Lung (tissue), 12 donors: Measurements from ENCODE around the gene FLVCR1. TPM values are rescaled to one million over a fixed set of nuclear protein-coding genes. Genes with fewer than 3 reads are reported as not detected.

Source experiments
- ATAC-seq: fragments of 200-7000 bp; cut with Tn5 transposase; one replicate; pipeline ENCODE4 v1.9.1; 2020; ENCODE audit warnings: moderate number of reproducible peaks; ENCODE audit not compliant: insufficient read depth, low FRiP score
- DNase-seq, 3 donors: peaks; one replicate each; pipeline ENCODE4 v3.0.0-alpha.2; 2013 to 2017
- H3K27ac ChIP-seq, 2 donors: one replicate each; pipeline ENCODE4 v1.5.1; 2013; ENCODE audit warnings: mild to moderate bottlenecking in 2 of 2, moderate library complexity in 2 of 2, control low read depth in 1 of 2, inconsistent platforms in 1 of 2, low read depth in 1 of 2, low read length in 1 of 2
- H3K27me3 ChIP-seq, 3 donors: one replicate each; pipeline ENCODE4 v1.5.1; 2013; ENCODE audit warnings: low read length in 2 of 3; ENCODE audit not compliant: control insufficient read depth in 3 of 3, insufficient read depth in 3 of 3
- H3K36me3 ChIP-seq, 4 donors: one replicate each; pipeline ENCODE4 v1.5.1; 2013; ENCODE audit warnings: low read length in 4 of 4, mild to moderate bottlenecking in 1 of 4, moderate library complexity in 1 of 4; ENCODE audit not compliant: control insufficient read depth in 4 of 4, insufficient read depth in 4 of 4
- H3K4me1 ChIP-seq, 5 donors: one replicate each; pipeline ENCODE4 v1.5.1; 2013; ENCODE audit warnings: low read length in 5 of 5, mild to moderate bottlenecking in 2 of 5, moderate library complexity in 1 of 5; ENCODE audit not compliant: control insufficient read depth in 5 of 5, insufficient read depth in 5 of 5
- H3K4me3 ChIP-seq: one replicate; pipeline ENCODE4 v1.5.1; 2013; ENCODE audit warnings: mild to moderate bottlenecking, control low read depth, moderate library complexity
- H3K9ac ChIP-seq, 2 donors: one replicate each; pipeline ENCODE4 v1.5.1; 2013; ENCODE audit warnings: low read length in 2 of 2, control low read depth in 1 of 2; ENCODE audit not compliant: insufficient read depth in 1 of 2
- H3K9me3 ChIP-seq, 4 donors: one replicate each; pipeline ENCODE4 v1.5.1; 2013; ENCODE audit warnings: low read length in 3 of 4, mild to moderate bottlenecking in 1 of 4, moderate library complexity in 1 of 4; ENCODE audit not compliant: control insufficient read depth in 4 of 4, insufficient read depth in 3 of 4
- WGBS, 2 donors: extraction: QIAGEN DNeasy Blood & Tissue Kit; methylation state at CpG; one replicate each; pipeline ENCODE4 v1.1.7; 2013; 5-methylcytosine and 5-hydroxymethylcytosine counted together
- polyA plus RNA-seq, 2 donors: library from polyadenylated mRNA; stranded (reverse); fragments of 200-250 nt; gene quantifications; one replicate each; pipeline ENCODE4 v1.2.1, GENCODE V29; 2013
- total RNA-seq, 2 donors: library from RNA; depleted of rRNA in 1 of 2; stranded (reverse); fragments of >200 nt in 1 of 2; gene quantifications; one replicate each; pipeline ENCODE4 v1.2.1, GENCODE V29; 2014 to 2021
- TF ChIP-seq, protein P1 (sequence below): IDR thresholded peaks from 2 replicates; pipeline ENCODE4 v1.5.1; 2012; ENCODE audit warnings: mild to moderate bottlenecking; ENCODE audit errors: control extremely low read depth, extremely low read depth
- donor health status: control.
- donor health status: control.
- donor health status: Bipolar disorder and iron deficiency.
- donor health status: healthy.
- donor health status: DM: yes; HTN: yes; CAD: no.

Gene FLVCR1
- total and polyA plus RNA-seq, 4 donors: 4.5 to 17.4 (median 6.6) TPM

DNA sequence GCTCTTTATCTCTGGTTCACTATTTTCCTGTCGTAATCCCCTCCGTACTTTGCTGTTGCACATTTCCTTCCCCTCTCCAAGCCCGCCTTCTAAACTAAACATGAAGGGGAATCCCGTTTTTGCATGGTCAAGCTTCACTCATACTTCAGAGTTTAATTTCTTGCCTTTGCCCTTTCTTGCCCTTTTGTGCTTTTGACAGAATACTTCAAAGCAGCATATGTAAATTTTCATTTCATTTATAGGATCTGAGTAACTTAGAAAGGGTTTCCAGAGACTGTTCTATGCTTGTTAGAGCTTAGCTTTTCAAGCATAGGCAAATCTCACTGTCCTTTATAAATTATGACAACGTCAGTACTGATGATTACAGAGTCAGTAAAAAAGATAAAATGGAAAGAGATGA, 38.3 kb upstream of the FLVCR1 start:
- H3K27ac ChIP-seq: no peak overlapping the region

DNA sequence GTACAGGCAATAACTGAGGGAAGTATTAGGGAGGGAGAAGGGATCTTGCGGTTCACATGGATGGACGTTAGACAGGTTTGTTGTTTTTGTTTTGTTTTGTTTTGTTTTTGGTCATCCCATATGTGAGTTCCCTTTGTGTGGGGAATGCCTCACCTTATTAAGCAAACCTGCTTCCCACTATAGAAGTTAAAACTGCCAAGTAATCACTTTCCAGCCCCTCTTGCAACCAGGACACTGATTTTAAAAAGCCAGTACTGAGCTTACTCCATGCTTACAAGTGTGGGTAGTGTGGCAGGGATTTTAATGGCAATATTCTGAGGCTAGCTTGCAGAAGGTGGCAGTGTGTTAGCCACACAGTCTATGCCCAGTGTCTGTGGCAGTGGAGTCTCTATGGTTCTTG, 37.1 kb upstream of the FLVCR1 start:
- H3K27ac ChIP-seq: no peak overlapping the region
- H3K36me3 ChIP-seq: no peaks in the 10 kb centered on the region
- H3K4me1 ChIP-seq: no peaks in the 10 kb centered on the region
- H3K27me3 ChIP-seq: no peaks in the 10 kb centered on the region
- ATAC-seq (no peak), DNase-seq (no peak)
- WGBS, 2 donors: 57 to 87% methylated on average over 2 of the region's 2 CpGs
- no peak overlapping the region for H3K9ac ChIP-seq
- TF ChIP-seq, protein P1, sequence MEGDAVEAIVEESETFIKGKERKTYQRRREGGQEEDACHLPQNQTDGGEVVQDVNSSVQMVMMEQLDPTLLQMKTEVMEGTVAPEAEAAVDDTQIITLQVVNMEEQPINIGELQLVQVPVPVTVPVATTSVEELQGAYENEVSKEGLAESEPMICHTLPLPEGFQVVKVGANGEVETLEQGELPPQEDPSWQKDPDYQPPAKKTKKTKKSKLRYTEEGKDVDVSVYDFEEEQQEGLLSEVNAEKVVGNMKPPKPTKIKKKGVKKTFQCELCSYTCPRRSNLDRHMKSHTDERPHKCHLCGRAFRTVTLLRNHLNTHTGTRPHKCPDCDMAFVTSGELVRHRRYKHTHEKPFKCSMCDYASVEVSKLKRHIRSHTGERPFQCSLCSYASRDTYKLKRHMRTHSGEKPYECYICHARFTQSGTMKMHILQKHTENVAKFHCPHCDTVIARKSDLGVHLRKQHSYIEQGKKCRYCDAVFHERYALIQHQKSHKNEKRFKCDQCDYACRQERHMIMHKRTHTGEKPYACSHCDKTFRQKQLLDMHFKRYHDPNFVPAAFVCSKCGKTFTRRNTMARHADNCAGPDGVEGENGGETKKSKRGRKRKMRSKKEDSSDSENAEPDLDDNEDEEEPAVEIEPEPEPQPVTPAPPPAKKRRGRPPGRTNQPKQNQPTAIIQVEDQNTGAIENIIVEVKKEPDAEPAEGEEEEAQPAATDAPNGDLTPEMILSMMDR: no peak
- H3K9me3 ChIP-seq: peaks cover 0 to 7% (median 3%) of the 10 kb centered on the region in 4 donors
- no peak overlapping the region for H3K4me3 ChIP-seq

More for the DNA sequence above, 38.3 kb upstream of the FLVCR1 start:
- no peaks in the 10 kb centered on the region for H3K9me3 ChIP-seq
- ATAC-seq (no peak), DNase-seq (peak in 1 of 3 donors; percentile 13)
- H3K4me3 ChIP-seq: no peak overlapping the region
- no peaks in the 10 kb centered on the region for H3K27me3 ChIP-seq
- H3K4me1 ChIP-seq: no peaks in the 10 kb centered on the region
- 7 to 8% methylated on average over 5 of the region's 5 CpGs for WGBS, 2 donors
- H3K36me3 ChIP-seq: no peaks in the 10 kb centered on the region
- no peak overlapping the region for H3K9ac ChIP-seq
- TF ChIP-seq, protein P1: no peak

DNA sequence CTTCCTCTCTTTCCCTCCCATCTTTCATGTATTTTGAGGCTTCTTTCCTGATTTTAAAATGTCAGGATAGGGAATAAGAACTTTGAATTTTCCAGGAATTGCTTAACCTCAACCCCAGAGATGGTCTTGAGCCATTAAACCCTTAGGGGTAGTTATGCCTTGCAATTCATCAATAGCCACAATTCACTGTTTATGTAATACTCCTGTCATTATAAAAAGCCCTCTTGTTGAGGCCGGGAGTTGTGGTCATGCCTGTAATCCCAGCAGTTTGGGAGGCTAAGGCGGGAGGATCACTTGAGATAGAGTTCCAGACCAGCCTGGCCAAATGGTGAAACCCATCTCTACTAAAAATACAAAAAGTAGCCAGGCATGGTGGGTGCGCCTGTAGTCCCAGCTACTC, 35.1 kb upstream of the FLVCR1 start:
- H3K27me3 ChIP-seq: no peaks in the 10 kb centered on the region
- H3K4me3 ChIP-seq: no peak overlapping the region
- H3K9ac ChIP-seq: no peak overlapping the region
- DNase-seq (no peak), ATAC-seq (no peak)
- no peak overlapping the region for H3K27ac ChIP-seq
- peaks cover 0 to 10% (median 4%) of the 10 kb centered on the region in 4 donors for H3K9me3 ChIP-seq
- TF ChIP-seq, protein P1: no peak
- H3K4me1 ChIP-seq: no peaks in the 10 kb centered on the region
- H3K36me3 ChIP-seq: no peaks in the 10 kb centered on the region
- 96 to 99% methylated on average over 3 of the region's 3 CpGs for WGBS, 2 donors

DNA sequence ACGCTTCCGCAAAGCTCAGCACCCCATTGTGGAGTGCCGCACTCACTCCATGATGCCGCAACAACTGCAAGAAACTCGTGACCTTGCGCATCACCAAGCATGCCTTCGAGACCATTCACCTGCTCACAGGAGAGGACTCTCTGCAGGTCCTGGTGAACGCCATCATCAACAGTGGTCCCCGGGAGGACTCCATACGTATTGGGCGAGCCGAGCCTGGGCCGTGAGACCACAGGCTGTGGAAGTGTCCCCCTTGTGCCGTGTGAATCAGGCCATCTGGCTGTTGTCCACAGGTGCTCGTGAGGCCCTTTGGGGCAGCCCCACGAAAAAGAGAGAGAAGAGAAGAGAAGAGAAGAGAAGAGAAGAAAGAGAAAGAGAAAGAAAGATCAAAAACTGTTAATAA, 33.9 kb upstream of the FLVCR1 start:
- H3K36me3 ChIP-seq: no peaks in the 10 kb centered on the region
- DNase-seq (no peak), ATAC-seq (no peak)
- no peak overlapping the region for H3K9ac ChIP-seq
- no peak overlapping the region for H3K27ac ChIP-seq
- H3K4me3 ChIP-seq: no peak overlapping the region
- TF ChIP-seq, protein P1: no peak
- peaks cover 0 to 1% (median 0%) of the 10 kb centered on the region in 5 donors for H3K4me1 ChIP-seq
- peaks cover 0 to 10% (median 4%) of the 10 kb centered on the region in 4 donors for H3K9me3 ChIP-seq
- 96 to 99% methylated on average over 16 of the region's 16 CpGs for WGBS, 2 donors
- H3K27me3 ChIP-seq: no peaks in the 10 kb centered on the region
